ENCODE data around the gene UFD1.

DNA sequence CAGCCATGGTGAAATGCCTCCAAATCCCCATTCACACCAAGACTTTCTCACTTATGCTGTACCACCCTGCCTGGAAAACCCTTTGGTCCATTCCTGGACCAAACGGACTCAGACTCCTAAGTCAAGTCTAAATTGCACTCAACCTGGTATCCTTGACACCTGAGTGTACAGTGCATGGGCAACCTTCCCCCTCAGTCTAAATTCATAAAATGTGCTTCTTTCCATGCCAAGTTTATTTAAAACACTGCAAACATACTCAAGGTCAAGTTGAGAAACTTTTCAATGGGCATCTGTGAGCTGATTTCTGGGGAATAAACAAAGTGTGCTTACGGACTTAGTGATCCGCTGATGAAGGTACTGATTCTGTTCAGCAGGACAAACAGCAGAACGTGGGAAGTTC, 73.9 kb downstream of the UFD1 start:
- TF ChIP-seq EZH2 (IDR thresholded peaks at IDR 0.05; ENCODE audit: borderline replicate concordance) = no peak
- TF ChIP-seq, protein P1, sequence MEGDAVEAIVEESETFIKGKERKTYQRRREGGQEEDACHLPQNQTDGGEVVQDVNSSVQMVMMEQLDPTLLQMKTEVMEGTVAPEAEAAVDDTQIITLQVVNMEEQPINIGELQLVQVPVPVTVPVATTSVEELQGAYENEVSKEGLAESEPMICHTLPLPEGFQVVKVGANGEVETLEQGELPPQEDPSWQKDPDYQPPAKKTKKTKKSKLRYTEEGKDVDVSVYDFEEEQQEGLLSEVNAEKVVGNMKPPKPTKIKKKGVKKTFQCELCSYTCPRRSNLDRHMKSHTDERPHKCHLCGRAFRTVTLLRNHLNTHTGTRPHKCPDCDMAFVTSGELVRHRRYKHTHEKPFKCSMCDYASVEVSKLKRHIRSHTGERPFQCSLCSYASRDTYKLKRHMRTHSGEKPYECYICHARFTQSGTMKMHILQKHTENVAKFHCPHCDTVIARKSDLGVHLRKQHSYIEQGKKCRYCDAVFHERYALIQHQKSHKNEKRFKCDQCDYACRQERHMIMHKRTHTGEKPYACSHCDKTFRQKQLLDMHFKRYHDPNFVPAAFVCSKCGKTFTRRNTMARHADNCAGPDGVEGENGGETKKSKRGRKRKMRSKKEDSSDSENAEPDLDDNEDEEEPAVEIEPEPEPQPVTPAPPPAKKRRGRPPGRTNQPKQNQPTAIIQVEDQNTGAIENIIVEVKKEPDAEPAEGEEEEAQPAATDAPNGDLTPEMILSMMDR (IDR thresholded peaks at IDR 0.05; ENCODE audit: poor library complexity) = no peak
